Activated naive CD4-positive, alpha-beta T cell treated with anti-CD3 and anti-CD28 coated beads, Interleukin-2, amount 10 ng/mL, durations not matched to agents 7 days and 5 days (primary cell): Measurements from ENCODE around the gene CLEC3B.
A peak's percentile ranks its signal among the peaks of the same experiment; 100 is the strongest.

Source experiments
- CTCF ChIA-PET: fragments of 350-600 bp; sonication (Branson Sonifier 250); formaldehyde crosslinking; loops from one replicate; lab custom pipeline; 2021; ENCODE audit warnings: antibody characterized with exemption; lab: Charles Lee
- DNase-seq: peaks from one replicate; pipeline ENCODE4 v3.0.0-alpha.2; 2020
- H3K27ac Mint-ChIP-seq: one replicate; pipeline ENCODE4 v1.8.0; 2021; ENCODE audit warnings: mild to moderate bottlenecking, moderate library complexity, mixed read lengths
- H3K27me3 Mint-ChIP-seq: one replicate; pipeline ENCODE4 v1.8.0; 2021; ENCODE audit warnings: mild to moderate bottlenecking, mixed read lengths
- H3K36me3 Mint-ChIP-seq: one replicate; pipeline ENCODE4 v1.8.0; 2021; ENCODE audit warnings: mixed read lengths
- H3K4me1 Mint-ChIP-seq: one replicate; pipeline ENCODE4 v1.8.0; 2021; ENCODE audit warnings: mixed read lengths
- H3K4me3 Mint-ChIP-seq: one replicate; pipeline ENCODE4 v1.8.0; 2021; ENCODE audit warnings: mild to moderate bottlenecking, moderate library complexity, mixed read lengths
- H3K9me3 Mint-ChIP-seq: one replicate; pipeline ENCODE4 v1.8.0; 2021; ENCODE audit warnings: mixed read lengths

CLEC3B gene

DNA sequence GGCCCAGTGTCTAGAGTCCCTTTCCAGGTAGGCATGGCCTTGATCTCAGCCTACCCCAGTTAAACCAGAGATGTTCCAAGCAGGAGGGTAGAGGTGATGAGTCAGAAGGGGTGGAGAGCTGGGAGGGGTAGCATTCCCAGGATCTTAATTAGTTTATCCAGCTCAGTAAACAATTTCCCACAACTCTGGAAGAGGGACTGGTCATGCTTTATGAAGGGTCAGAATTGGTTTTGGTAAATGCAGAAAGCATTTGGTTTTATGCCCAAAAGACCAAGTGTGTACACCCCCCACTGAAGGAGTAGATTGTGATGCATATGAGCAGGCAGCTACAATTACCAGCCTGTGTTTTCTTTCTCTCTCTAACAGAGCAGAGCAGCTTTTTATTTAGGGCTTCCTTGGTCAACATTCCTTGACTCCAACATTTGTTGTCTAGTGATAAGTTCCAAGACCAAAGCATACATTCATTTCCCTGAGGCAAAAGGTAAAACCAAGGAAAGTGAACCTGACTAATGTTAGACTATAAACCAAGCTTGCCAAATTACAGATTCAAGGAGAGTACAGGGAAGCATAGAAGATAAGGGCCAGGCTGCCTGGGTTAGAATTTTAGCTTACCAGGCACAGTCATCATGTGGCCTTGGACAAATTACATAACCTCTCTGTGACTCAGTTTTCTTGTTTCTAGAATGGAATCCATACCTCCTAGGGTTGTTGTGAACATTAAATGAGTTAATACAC lies 32.5 kb upstream of the CLEC3B start:
- no peak overlapping the region for H3K27ac Mint-ChIP-seq
- H3K36me3 Mint-ChIP-seq, result peaks cover 66% of the 10 kb centered on the region

GRCh38 chr3:44995142-44995770 lies 30.8 kb upstream of the CLEC3B start:
- peaks cover 69% of the 10 kb centered on the region for H3K36me3 Mint-ChIP-seq
- no peaks in the 10 kb centered on the region for H3K9me3 Mint-ChIP-seq
- H3K27me3 Mint-ChIP-seq, result no peaks in the 10 kb centered on the region
- no peak overlapping the region for H3K27ac Mint-ChIP-seq
- peaks cover 50% of the 10 kb centered on the region for H3K4me1 Mint-ChIP-seq
- DNase-seq, result no peak
- no peak overlapping the region for H3K4me3 Mint-ChIP-seq
- CTCF ChIA-PET, result interaction anchor here (0.9 to 1.4 kb wide), 3 partner anchors 8 to 80 kb away, joined by 3 to 4 read pairs (median 3); no protein-coding TSS in a partner anchor

More for the DNA sequence above, 32.5 kb upstream of the CLEC3B start:
- no peaks in the 10 kb centered on the region for H3K27me3 Mint-ChIP-seq
- H3K9me3 Mint-ChIP-seq, result no peaks in the 10 kb centered on the region
- CTCF ChIA-PET, result interaction anchor here (0.9 to 4.2 kb wide), 6 partner anchors 10 to 43 kb away, joined by 3 to 26 read pairs (median 10); no protein-coding TSS in a partner anchor
- peaks cover 54% of the 10 kb centered on the region for H3K4me1 Mint-ChIP-seq
- H3K4me3 Mint-ChIP-seq, result no peak overlapping the region
- no peak for DNase-seq

DNA sequence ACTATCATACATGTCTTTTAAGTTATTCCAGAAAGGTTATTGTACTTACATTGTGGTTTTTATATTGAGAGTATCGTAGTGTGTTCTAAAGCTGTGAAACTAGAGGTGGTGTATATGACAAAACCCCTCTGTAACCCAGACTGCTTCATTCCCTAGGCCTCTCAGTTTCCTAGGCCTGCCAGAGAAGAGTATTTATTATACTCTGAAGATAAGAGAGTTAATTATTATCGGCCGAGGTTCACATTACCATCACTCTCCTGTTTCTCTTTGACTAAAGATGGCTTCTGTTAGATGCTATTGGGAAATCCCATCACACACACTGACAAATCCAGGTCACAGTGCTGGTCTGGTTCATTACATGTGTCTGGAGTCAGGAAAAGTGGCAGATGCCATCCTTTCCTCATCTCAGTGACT lies 29.5 kb upstream of the CLEC3B start:
- no peaks in the 10 kb centered on the region for H3K27me3 Mint-ChIP-seq
- peaks cover 44% of the 10 kb centered on the region for H3K4me1 Mint-ChIP-seq
- CTCF ChIA-PET, result interaction anchor here (0.7 to 1.2 kb wide), 3 partner anchors 9 to 20 kb away, joined by 3 to 4 read pairs (median 4); partner anchors contain the start of genes EXOSC7 and ZDHHC3
- no peaks in the 10 kb centered on the region for H3K9me3 Mint-ChIP-seq
- DNase-seq, result no peak
- no peak overlapping the region for H3K27ac Mint-ChIP-seq
- H3K36me3 Mint-ChIP-seq, result peaks cover 68% of the 10 kb centered on the region
- no peak overlapping the region for H3K4me3 Mint-ChIP-seq

- Mint-ChIP-seq H3K27ac (no peak overlapping the region), H3K4me1 (peaks cover 39% of the 10 kb centered on the region), H3K27me3 (no peaks in the 10 kb centered on the region), H3K36me3 (peaks cover 69% of the 10 kb centered on the region), H3K4me3 (no peak overlapping the region), H3K9me3 (peaks cover 2% of the 10 kb centered on the region)
- CTCF ChIA-PET, result interaction anchor here (1.3 kb wide), 1 partner anchor 9 kb away, joined by 3 read pairs; no protein-coding TSS in a partner anchor
- no peak for DNase-seq
Observed at GRCh38 chr3:44999782-45000181, 26.3 kb upstream of the CLEC3B start.

DNA sequence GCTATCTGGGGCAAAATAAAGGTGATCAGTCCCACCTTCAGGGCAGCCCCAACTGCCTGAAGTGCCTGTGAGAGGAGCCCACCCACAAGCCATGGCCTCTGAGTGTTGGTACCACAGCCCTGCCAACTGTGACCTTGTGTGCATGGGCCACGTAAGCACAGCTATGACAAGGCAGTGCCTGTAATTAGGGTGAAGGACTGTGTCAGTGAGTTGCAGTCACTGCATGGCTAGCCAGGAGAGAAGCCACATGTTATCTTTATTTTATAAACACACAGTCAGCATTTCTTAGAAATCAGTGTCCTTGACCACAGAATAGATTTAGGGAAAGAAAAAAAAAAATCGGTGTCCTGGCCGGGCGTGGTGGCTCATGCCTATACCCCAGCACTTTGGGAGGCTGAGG lies 25.3 kb upstream of the CLEC3B start:
- DNase-seq, result no peak

DNA sequence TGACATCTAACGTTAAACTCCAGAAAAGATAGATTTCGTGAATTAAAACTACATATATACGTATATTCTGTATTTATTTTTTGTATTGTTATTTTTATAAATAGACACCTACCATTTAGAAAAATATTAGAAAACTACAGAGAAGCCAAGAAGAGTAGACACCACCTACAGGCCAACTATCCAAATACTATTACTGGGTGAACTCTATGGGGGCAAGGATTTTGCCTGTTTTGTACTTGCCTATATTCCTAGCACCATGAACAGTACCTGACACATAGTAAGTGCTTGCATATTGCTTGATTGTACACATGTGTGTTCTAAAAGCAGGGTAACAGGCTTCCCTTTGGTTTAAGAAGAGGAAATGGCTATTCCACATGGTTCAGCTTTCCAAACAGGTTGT lies 24.4 kb upstream of the CLEC3B start:
- CTCF ChIA-PET, result interaction anchor here (0.7 to 1.7 kb wide), 4 partner anchors 9 to 1481 kb away, joined by 3 to 7 read pairs (median 4); no protein-coding TSS in a partner anchor
- no peak overlapping the region for H3K4me3 Mint-ChIP-seq
- H3K9me3 Mint-ChIP-seq, result peaks cover 8% of the 10 kb centered on the region
- H3K27me3 Mint-ChIP-seq, result no peaks in the 10 kb centered on the region
- no peak overlapping the region for H3K27ac Mint-ChIP-seq
- H3K4me1 Mint-ChIP-seq, result peaks cover 41% of the 10 kb centered on the region
- H3K36me3 Mint-ChIP-seq, result peaks cover 71% of the 10 kb centered on the region
- no peak for DNase-seq

More for the DNA sequence above, 25.3 kb upstream of the CLEC3B start:
- peak overlapping the region; percentile 14 for H3K27ac Mint-ChIP-seq
- H3K9me3 Mint-ChIP-seq, result peaks cover 8% of the 10 kb centered on the region
- CTCF ChIA-PET, result interaction anchor here (1.2 to 1.7 kb wide), 3 partner anchors 8 to 13 kb away, joined by 3 to 7 read pairs (median 5); no protein-coding TSS in a partner anchor
- H3K27me3 Mint-ChIP-seq, result no peaks in the 10 kb centered on the region
- no peak overlapping the region for H3K4me3 Mint-ChIP-seq
- H3K36me3 Mint-ChIP-seq, result peaks cover 76% of the 10 kb centered on the region
- peaks cover 46% of the 10 kb centered on the region for H3K4me1 Mint-ChIP-seq

- DNase-seq, result no peak
- CTCF ChIA-PET, result interaction anchor here (0.8 to 2.2 kb wide), 4 partner anchors 10 to 1481 kb away, joined by 3 to 7 read pairs (median 6); no protein-coding TSS in a partner anchor
- Mint-ChIP-seq H3K36me3 (peaks cover 71% of the 10 kb centered on the region), H3K4me3 (no peak overlapping the region), H3K4me1 (peaks cover 42% of the 10 kb centered on the region), H3K27me3 (no peaks in the 10 kb centered on the region), H3K27ac (no peak overlapping the region), H3K9me3 (peaks cover 8% of the 10 kb centered on the region)
Observed at GRCh38 chr3:45002139-45002660, 23.9 kb upstream of the CLEC3B start.

GRCh38 chr3:45002720-45003119 lies 23.4 kb upstream of the CLEC3B start:
- Mint-ChIP-seq H3K9me3 (peaks cover 8% of the 10 kb centered on the region), H3K4me3 (no peak overlapping the region), H3K4me1 (peaks cover 39% of the 10 kb centered on the region), H3K36me3 (peaks cover 69% of the 10 kb centered on the region), H3K27ac (peak overlapping the region; percentile 43), H3K27me3 (no peaks in the 10 kb centered on the region)
- CTCF ChIA-PET, result interaction anchor here (1.0 to 2.2 kb wide), 2 partner anchors 10 to 33 kb away, joined by 3 to 7 read pairs; no protein-coding TSS in a partner anchor
- no peak for DNase-seq

DNA sequence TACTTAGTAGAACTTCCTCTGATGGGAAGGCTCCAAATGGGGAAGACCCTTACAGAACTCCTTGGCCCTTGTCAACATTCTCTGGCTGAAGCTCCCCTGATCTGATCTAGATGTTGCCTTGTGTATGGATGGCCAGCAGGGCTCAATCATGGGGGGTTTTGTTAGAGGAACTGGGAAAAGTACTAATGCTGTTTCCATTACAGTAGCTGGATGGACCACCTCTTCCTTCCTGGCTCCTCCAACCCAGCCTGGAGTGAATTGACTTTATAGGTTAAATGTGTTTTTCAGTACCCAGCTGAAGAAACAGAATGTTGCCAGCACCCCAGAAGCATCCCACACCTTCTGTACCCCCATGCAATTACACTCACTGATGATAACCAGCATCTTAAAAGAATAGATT lies 22.7 kb upstream of the CLEC3B start:
- no peaks in the 10 kb centered on the region for H3K27me3 Mint-ChIP-seq
- DNase-seq, result no peak
- H3K4me1 Mint-ChIP-seq, result peaks cover 41% of the 10 kb centered on the region
- peaks cover 8% of the 10 kb centered on the region for H3K9me3 Mint-ChIP-seq
- CTCF ChIA-PET, result interaction anchor here (1.0 to 2.2 kb wide), 2 partner anchors 9 to 11 kb away, joined by 4 to 7 read pairs; no protein-coding TSS in a partner anchor
- H3K36me3 Mint-ChIP-seq, result peaks cover 68% of the 10 kb centered on the region
- H3K4me3 Mint-ChIP-seq, result no peak overlapping the region
- H3K27ac Mint-ChIP-seq, result peak overlapping the region; percentile 3

DNA sequence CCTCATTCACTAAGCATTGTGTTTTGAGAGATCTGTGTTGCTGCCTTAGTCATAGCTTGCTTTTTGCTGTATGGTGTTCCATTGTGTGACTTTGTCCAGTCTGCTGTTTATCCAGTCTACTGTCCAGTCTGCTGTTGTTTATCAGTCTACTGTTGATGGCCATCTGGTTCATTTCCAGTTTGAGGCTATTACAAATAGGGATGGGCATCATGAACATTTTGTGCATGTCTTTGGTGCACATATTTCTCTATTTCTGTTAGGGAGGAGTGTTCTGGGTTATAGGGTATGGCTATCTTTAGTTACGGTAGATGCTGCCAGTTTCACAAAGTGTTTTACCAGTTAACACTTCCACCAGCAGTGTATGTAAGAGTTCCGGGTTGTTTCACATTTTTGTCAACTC lies 22.2 kb upstream of the CLEC3B start:
- Mint-ChIP-seq H3K9me3 (peaks cover 8% of the 10 kb centered on the region), H3K4me3 (no peak overlapping the region), H3K27ac (no peak overlapping the region), H3K36me3 (peaks cover 67% of the 10 kb centered on the region), H3K27me3 (no peaks in the 10 kb centered on the region), H3K4me1 (peaks cover 41% of the 10 kb centered on the region)
- no peak for DNase-seq
- CTCF ChIA-PET, result interaction anchor here (1.0 to 2.2 kb wide), 2 partner anchors 10 to 11 kb away, joined by 4 to 7 read pairs; no protein-coding TSS in a partner anchor

GRCh38 chr3:45007091-45007490 lies 19.0 kb upstream of the CLEC3B start:
- Mint-ChIP-seq H3K9me3 (peaks cover 8% of the 10 kb centered on the region), H3K27me3 (no peaks in the 10 kb centered on the region), H3K4me1 (peaks cover 47% of the 10 kb centered on the region), H3K36me3 (peaks cover 65% of the 10 kb centered on the region), H3K4me3 (no peak overlapping the region), H3K27ac (peak overlapping the region; percentile 75)
- DNase-seq, result no peak
- CTCF ChIA-PET, result interaction anchor here (1.7 kb wide), 1 partner anchor 10 kb away, joined by 5 read pairs; no protein-coding TSS in a partner anchor

GRCh38 chr3:45008117-45008516 lies 18.0 kb upstream of the CLEC3B start:
- Mint-ChIP-seq H3K27ac (peak overlapping the region; percentile 2), H3K4me3 (no peak overlapping the region), H3K9me3 (peaks cover 8% of the 10 kb centered on the region), H3K27me3 (no peaks in the 10 kb centered on the region), H3K4me1 (peaks cover 47% of the 10 kb centered on the region), H3K36me3 (peaks cover 64% of the 10 kb centered on the region)
- CTCF ChIA-PET, result interaction anchor here (0.6 kb wide), 1 partner anchor 683 kb away, joined by 3 read pairs; no protein-coding TSS in a partner anchor
- no peak for DNase-seq

DNA sequence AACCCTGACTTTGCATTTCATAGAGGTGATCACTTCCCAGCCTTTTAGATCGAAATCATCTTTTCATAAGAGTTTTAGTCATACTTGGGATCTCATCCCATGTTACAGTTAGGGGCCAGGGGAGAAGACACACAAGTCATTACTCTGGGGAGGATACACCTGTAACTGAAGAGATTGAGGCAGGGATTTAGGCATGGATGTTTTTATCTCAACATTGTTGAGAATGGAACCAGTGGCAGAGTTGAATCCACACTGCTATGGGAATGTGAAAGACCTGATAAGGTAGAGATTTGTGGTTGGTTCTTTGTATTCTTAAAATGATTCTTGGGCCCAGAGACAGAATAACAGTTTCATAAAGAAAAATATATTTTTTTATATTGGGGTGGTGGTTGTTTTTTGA lies 16.2 kb upstream of the CLEC3B start:
- peaks cover 36% of the 10 kb centered on the region for H3K4me1 Mint-ChIP-seq
- H3K27ac Mint-ChIP-seq, result no peak overlapping the region
- peaks cover 6% of the 10 kb centered on the region for H3K9me3 Mint-ChIP-seq
- no peak for DNase-seq
- CTCF ChIA-PET, result interaction anchor here (4.1 kb wide), 1 partner anchor 17 kb away, joined by 21 read pairs; no protein-coding TSS in a partner anchor
- H3K4me3 Mint-ChIP-seq, result no peak overlapping the region
- H3K27me3 Mint-ChIP-seq, result no peaks in the 10 kb centered on the region
- peaks cover 57% of the 10 kb centered on the region for H3K36me3 Mint-ChIP-seq
